WI38 (cell line): ENCODE data around the gene ALDH1A1.

Experiments
- H3K4me3 ChIP-seq: 2 replicates; pipeline ENCODE4 v1.5.1; 2011; ENCODE audit warnings: low read depth, mild to moderate bottlenecking, control low read depth, low read length
- CTCF ChIP-seq: IDR thresholded peaks from 2 replicates; pipeline ENCODE4 v1.5.1; 2012; ENCODE audit warnings: low read depth, mild to moderate bottlenecking, control low read depth, low read length

The ALDH1A1 gene

GRCh38 chr9:72896439-72896838 is 56.4 kb downstream of the ALDH1A1 start:
- no peak for TF ChIP-seq CTCF
- no peak overlapping the region for H3K4me3 ChIP-seq

- no peak overlapping the region for H3K4me3 ChIP-seq
- no peak for TF ChIP-seq CTCF
Observed at GRCh38 chr9:72895122-72895521, 57.7 kb downstream of the ALDH1A1 start.

GRCh38 chr9:72894342-72894741 is 58.5 kb downstream of the ALDH1A1 start:
- TF ChIP-seq CTCF = no peak
- H3K4me3 ChIP-seq = no peak overlapping the region

- H3K4me3 ChIP-seq = no peak overlapping the region
- TF ChIP-seq CTCF = no peak
Observed at GRCh38 chr9:72893437-72893836, 59.4 kb downstream of the ALDH1A1 start.

GRCh38 chr9:72891043-72891442 is 61.8 kb downstream of the ALDH1A1 start:
- TF ChIP-seq CTCF = no peak
- H3K4me3 ChIP-seq = no peak overlapping the region

- no peak overlapping the region for H3K4me3 ChIP-seq
- no peak for TF ChIP-seq CTCF
Observed at GRCh38 chr9:72888943-72889342, 63.9 kb downstream of the ALDH1A1 start.

GRCh38 chr9:72888067-72888466 is 64.8 kb downstream of the ALDH1A1 start:
- no peak overlapping the region for H3K4me3 ChIP-seq
- TF ChIP-seq CTCF = no peak
